Skeletal muscle satellite cell (primary cell): Measurements from ENCODE around the gene SALL3.
"Not testable (repeated sequence)": the region's sequence is repeated elsewhere in the genome, so short reads cannot be mapped to it uniquely, and the experiment has no call there.

ENCODE experiments used
- H3K27me3 ChIP-seq: 2 replicates; pipeline ENCODE4 v1.7.0; 2013; ENCODE audit warnings: low read length; ENCODE audit not compliant: control insufficient read depth, insufficient read depth
- H3K36me3 ChIP-seq: 2 replicates; pipeline ENCODE4 v1.7.0; 2013; ENCODE audit warnings: mild to moderate bottlenecking, control low read depth, low read length; ENCODE audit not compliant: insufficient read depth
- H3K4me1 ChIP-seq: 2 replicates; pipeline ENCODE4 v1.7.0; 2013; ENCODE audit warnings: low read length; ENCODE audit not compliant: control insufficient read depth, insufficient read depth
- H3K4me2 ChIP-seq: 2 replicates; pipeline ENCODE4 v1.7.0; 2013; ENCODE audit warnings: mild to moderate bottlenecking, low read length
- H3K4me3 ChIP-seq: 2 replicates; pipeline ENCODE4 v1.7.0; 2013; ENCODE audit warnings: low read length
- H3K9ac ChIP-seq: 2 replicates; pipeline ENCODE4 v1.7.0; 2013; ENCODE audit warnings: mild to moderate bottlenecking, low read depth, low read length, moderate library complexity
- H3K9me3 ChIP-seq: replicated peaks from 2 replicates; pipeline ENCODE4 v1.7.0; 2013; ENCODE audit warnings: mild to moderate bottlenecking, control low read depth, low read length

The SALL3 gene

GRCh38 chr18:78947291-78947690 lies 32.3 kb upstream of the SALL3 start:
- no peaks in the 10 kb centered on the region for H3K27me3 ChIP-seq
- H3K4me3 ChIP-seq: no peak overlapping the region
- no peaks in the 10 kb centered on the region for H3K36me3 ChIP-seq
- H3K4me1 ChIP-seq: no peaks in the 10 kb centered on the region
- no peak overlapping the region for H3K9ac ChIP-seq
- peaks cover 15% of the 10 kb centered on the region for H3K9me3 ChIP-seq
- no peak overlapping the region for H3K4me2 ChIP-seq

- Histone ChIP-seq H3K4me3 (no peak overlapping the region), H3K36me3 (no peaks in the 10 kb centered on the region), H3K9me3 (peaks cover 15% of the 10 kb centered on the region)
Measured at GRCh38 chr18:78948221-78948620, 31.4 kb upstream of the SALL3 start.

GRCh38 chr18:78948707-78949106 lies 30.9 kb upstream of the SALL3 start:
- Histone ChIP-seq H3K4me3 (no peak overlapping the region), H3K36me3 (no peaks in the 10 kb centered on the region), H3K4me2 (no peak overlapping the region), H3K27me3 (no peaks in the 10 kb centered on the region), H3K9me3 (peaks cover 15% of the 10 kb centered on the region), H3K4me1 (no peaks in the 10 kb centered on the region), H3K9ac (no peak overlapping the region)

More at GRCh38 chr18:78948221-78948620, 31.4 kb upstream of the SALL3 start:
- no peak overlapping the region for H3K4me2 ChIP-seq
- H3K9ac ChIP-seq: no peak overlapping the region
- no peaks in the 10 kb centered on the region for H3K27me3 ChIP-seq
- no peaks in the 10 kb centered on the region for H3K4me1 ChIP-seq

- Histone ChIP-seq H3K4me1 (no peaks in the 10 kb centered on the region), H3K4me3 (no peak overlapping the region), H3K9me3 (peaks cover 13% of the 10 kb centered on the region), H3K36me3 (no peaks in the 10 kb centered on the region), H3K27me3 (no peaks in the 10 kb centered on the region), H3K4me2 (no peak overlapping the region), H3K9ac (no peak overlapping the region)
Measured at GRCh38 chr18:78949216-78949615, 30.4 kb upstream of the SALL3 start.

- H3K4me1 ChIP-seq: no peaks in the 10 kb centered on the region
- H3K9me3 ChIP-seq: peaks cover 15% of the 10 kb centered on the region
- no peak overlapping the region for H3K9ac ChIP-seq
- H3K36me3 ChIP-seq: no peaks in the 10 kb centered on the region
- H3K27me3 ChIP-seq: no peaks in the 10 kb centered on the region
- H3K4me3 ChIP-seq: no peak overlapping the region
- H3K4me2 ChIP-seq: no peak overlapping the region
Measured at GRCh38 chr18:78950386-78950785, 29.2 kb upstream of the SALL3 start.

GRCh38 chr18:78953566-78953965 lies 26.1 kb upstream of the SALL3 start:
- Histone ChIP-seq H3K4me3 (no peak overlapping the region), H3K9me3 (peaks cover 23% of the 10 kb centered on the region), H3K36me3 (no peaks in the 10 kb centered on the region), H3K9ac (no peak overlapping the region), H3K4me1 (no peaks in the 10 kb centered on the region), H3K27me3 (no peaks in the 10 kb centered on the region), H3K4me2 (no peak overlapping the region)

- H3K4me2 ChIP-seq: no peak overlapping the region
- H3K9ac ChIP-seq: no peak overlapping the region
- H3K4me1 ChIP-seq: no peaks in the 10 kb centered on the region
- H3K27me3 ChIP-seq: no peaks in the 10 kb centered on the region
- H3K9me3 ChIP-seq: peaks cover 23% of the 10 kb centered on the region
- no peak overlapping the region for H3K4me3 ChIP-seq
- H3K36me3 ChIP-seq: no peaks in the 10 kb centered on the region
Measured at GRCh38 chr18:78955051-78955450, 24.6 kb upstream of the SALL3 start.

GRCh38 chr18:78957140-78957539 lies 22.5 kb upstream of the SALL3 start:
- Histone ChIP-seq H3K4me1 (no peaks in the 10 kb centered on the region), H3K9ac (no peak overlapping the region), H3K27me3 (no peaks in the 10 kb centered on the region), H3K4me2 (no peak overlapping the region), H3K9me3 (peaks cover 12% of the 10 kb centered on the region), H3K36me3 (no peaks in the 10 kb centered on the region), H3K4me3 (no peak overlapping the region)

GRCh38 chr18:78960709-78961108 lies 18.9 kb upstream of the SALL3 start:
- no peak overlapping the region for H3K9ac ChIP-seq
- no peaks in the 10 kb centered on the region for H3K36me3 ChIP-seq
- H3K4me1 ChIP-seq: no peaks in the 10 kb centered on the region
- H3K27me3 ChIP-seq: no peaks in the 10 kb centered on the region
- H3K9me3 ChIP-seq: peaks cover 8% of the 10 kb centered on the region
- H3K4me2 ChIP-seq: no peak overlapping the region
- no peak overlapping the region for H3K4me3 ChIP-seq

- Histone ChIP-seq H3K4me3 (no peak overlapping the region), H3K36me3 (no peaks in the 10 kb centered on the region), H3K4me1 (no peaks in the 10 kb centered on the region), H3K4me2 (no peak overlapping the region), H3K27me3 (no peaks in the 10 kb centered on the region), H3K9ac (no peak overlapping the region), H3K9me3 (peaks cover 4% of the 10 kb centered on the region)
Measured at GRCh38 chr18:78962098-78962497, 17.5 kb upstream of the SALL3 start.

- not testable (repeated sequence) for H3K9me3 ChIP-seq, H3K36me3 ChIP-seq, H3K4me3 ChIP-seq
Measured at GRCh38 chr18:78964727-78965126, 14.9 kb upstream of the SALL3 start.

GRCh38 chr18:78965260-78965659 lies 14.4 kb upstream of the SALL3 start:
- Histone ChIP-seq H3K36me3 (no peaks in the 10 kb centered on the region), H3K9ac (no peak overlapping the region), H3K27me3 (no peaks in the 10 kb centered on the region), H3K9me3 (peaks cover 3% of the 10 kb centered on the region), H3K4me1 (no peaks in the 10 kb centered on the region), H3K4me3 (no peak overlapping the region), H3K4me2 (no peak overlapping the region)

More at GRCh38 chr18:78964727-78965126, 14.9 kb upstream of the SALL3 start:
- H3K4me2 ChIP-seq, H3K4me1 ChIP-seq, H3K9ac ChIP-seq, H3K27me3 ChIP-seq: not testable (repeated sequence)
